Neural cell (in vitro differentiated cells): ENCODE measurements around the gene RPS6KA5.

Experiments used
- EZH2 ChIP-seq: fragments of 200-600, 300-800 bp; shearing (Covaris generic), sonication (generic); IDR thresholded peaks from 2 replicates; pipeline ENCODE4 v1.6.1; 2014; ENCODE audit warnings: antibody characterized with exemption, low read length, borderline replicate concordance, mild to moderate bottlenecking; ENCODE audit not compliant: insufficient read depth, poor library complexity, severe bottlenecking
- REST ChIP-seq: IDR thresholded peaks from 2 replicates; pipeline ENCODE4 v1.6.1; 2012; ENCODE audit warnings: borderline replicate concordance
- TF ChIP-seq, protein P1 (sequence below): fragments of 450-650 bp; IDR thresholded peaks from 2 replicates; pipeline ENCODE4 v1.5.1; 2014; ENCODE audit warnings: antibody characterized with exemption, mild to moderate bottlenecking, moderate library complexity; ENCODE audit not compliant: poor library complexity, severe bottlenecking

- TF ChIP-seq EZH2 (no peak), REST (no peak)
- TF ChIP-seq, protein P1, sequence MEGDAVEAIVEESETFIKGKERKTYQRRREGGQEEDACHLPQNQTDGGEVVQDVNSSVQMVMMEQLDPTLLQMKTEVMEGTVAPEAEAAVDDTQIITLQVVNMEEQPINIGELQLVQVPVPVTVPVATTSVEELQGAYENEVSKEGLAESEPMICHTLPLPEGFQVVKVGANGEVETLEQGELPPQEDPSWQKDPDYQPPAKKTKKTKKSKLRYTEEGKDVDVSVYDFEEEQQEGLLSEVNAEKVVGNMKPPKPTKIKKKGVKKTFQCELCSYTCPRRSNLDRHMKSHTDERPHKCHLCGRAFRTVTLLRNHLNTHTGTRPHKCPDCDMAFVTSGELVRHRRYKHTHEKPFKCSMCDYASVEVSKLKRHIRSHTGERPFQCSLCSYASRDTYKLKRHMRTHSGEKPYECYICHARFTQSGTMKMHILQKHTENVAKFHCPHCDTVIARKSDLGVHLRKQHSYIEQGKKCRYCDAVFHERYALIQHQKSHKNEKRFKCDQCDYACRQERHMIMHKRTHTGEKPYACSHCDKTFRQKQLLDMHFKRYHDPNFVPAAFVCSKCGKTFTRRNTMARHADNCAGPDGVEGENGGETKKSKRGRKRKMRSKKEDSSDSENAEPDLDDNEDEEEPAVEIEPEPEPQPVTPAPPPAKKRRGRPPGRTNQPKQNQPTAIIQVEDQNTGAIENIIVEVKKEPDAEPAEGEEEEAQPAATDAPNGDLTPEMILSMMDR = no peak
These were observed 228.6 kb downstream of the RPS6KA5 start for GRCh38 chr14:90831821-90832220.
